WERI-Rb-1 (cell line): ENCODE results near the gene HSPBAP1.

ENCODE experiments used
- DNase-seq: peaks from one replicate; pipeline ENCODE4 v3.0.0-alpha.2; 2020
- H3K27ac ChIP-seq: fragments of 250-450 bp; sonication (Bioruptor Pico); 2 replicates; pipeline ENCODE4 v1.5.1; 2020; ENCODE audit warnings: mild to moderate bottlenecking, moderate library complexity
- H3K27me3 ChIP-seq: fragments of 250-450 bp; sonication (Bioruptor Pico); 2 replicates; pipeline ENCODE4 v1.5.1; 2021; ENCODE audit warnings: mild to moderate bottlenecking, low read depth, moderate library complexity; ENCODE audit not compliant: insufficient read depth, severe bottlenecking
- H3K36me3 ChIP-seq: fragments of 250-450 bp; sonication (Bioruptor Pico); 2 replicates; pipeline ENCODE4 v1.5.1; 2020; ENCODE audit warnings: mild to moderate bottlenecking, moderate library complexity
- H3K4me3 ChIP-seq: 2 replicates; pipeline ENCODE4 v1.5.1; 2011; ENCODE audit warnings: low read depth, mild to moderate bottlenecking, control low read depth, low read length
- H3K9me3 ChIP-seq: fragments of 250-450 bp; sonication (Bioruptor Pico); 2 replicates; pipeline ENCODE4 v1.5.1; 2021; ENCODE audit warnings: mild to moderate bottlenecking, moderate library complexity; ENCODE audit not compliant: severe bottlenecking
- TF ChIP-seq, protein P1 (sequence below): IDR thresholded peaks from 2 replicates; pipeline ENCODE4 v1.5.1; 2011; ENCODE audit warnings: low read depth, mild to moderate bottlenecking, control low read depth, inconsistent platforms, low read length

Gene HSPBAP1

DNA sequence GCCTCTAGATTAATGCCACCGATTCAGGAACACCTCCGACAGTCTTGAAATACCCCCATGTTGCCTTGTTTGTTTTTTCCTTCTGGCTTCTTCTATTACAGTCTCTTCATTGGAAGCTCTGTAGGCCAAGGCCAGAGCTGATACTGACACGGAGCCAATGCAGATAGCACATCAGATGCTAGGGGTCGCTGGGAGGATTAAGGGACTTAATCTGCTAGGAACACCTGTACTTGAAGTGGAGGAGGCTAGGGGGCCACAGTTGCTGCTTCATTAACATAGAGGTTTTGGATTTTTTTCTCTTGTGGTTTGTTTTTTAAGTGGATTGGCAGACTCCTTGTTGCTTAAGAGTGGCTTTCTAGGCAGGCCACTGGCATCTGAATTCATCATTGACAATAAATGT is 63.4 kb downstream of the HSPBAP1 start:
- H3K27ac ChIP-seq, result no peak overlapping the region
- peaks cover under 1% of the 10 kb centered on the region for H3K9me3 ChIP-seq
- TF ChIP-seq, protein P1, sequence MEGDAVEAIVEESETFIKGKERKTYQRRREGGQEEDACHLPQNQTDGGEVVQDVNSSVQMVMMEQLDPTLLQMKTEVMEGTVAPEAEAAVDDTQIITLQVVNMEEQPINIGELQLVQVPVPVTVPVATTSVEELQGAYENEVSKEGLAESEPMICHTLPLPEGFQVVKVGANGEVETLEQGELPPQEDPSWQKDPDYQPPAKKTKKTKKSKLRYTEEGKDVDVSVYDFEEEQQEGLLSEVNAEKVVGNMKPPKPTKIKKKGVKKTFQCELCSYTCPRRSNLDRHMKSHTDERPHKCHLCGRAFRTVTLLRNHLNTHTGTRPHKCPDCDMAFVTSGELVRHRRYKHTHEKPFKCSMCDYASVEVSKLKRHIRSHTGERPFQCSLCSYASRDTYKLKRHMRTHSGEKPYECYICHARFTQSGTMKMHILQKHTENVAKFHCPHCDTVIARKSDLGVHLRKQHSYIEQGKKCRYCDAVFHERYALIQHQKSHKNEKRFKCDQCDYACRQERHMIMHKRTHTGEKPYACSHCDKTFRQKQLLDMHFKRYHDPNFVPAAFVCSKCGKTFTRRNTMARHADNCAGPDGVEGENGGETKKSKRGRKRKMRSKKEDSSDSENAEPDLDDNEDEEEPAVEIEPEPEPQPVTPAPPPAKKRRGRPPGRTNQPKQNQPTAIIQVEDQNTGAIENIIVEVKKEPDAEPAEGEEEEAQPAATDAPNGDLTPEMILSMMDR, result peak; percentile 50
- H3K27me3 ChIP-seq, result no peaks in the 10 kb centered on the region
- H3K36me3 ChIP-seq, result no peaks in the 10 kb centered on the region
- DNase-seq, result peak; percentile 60
- no peak overlapping the region for H3K4me3 ChIP-seq

DNA sequence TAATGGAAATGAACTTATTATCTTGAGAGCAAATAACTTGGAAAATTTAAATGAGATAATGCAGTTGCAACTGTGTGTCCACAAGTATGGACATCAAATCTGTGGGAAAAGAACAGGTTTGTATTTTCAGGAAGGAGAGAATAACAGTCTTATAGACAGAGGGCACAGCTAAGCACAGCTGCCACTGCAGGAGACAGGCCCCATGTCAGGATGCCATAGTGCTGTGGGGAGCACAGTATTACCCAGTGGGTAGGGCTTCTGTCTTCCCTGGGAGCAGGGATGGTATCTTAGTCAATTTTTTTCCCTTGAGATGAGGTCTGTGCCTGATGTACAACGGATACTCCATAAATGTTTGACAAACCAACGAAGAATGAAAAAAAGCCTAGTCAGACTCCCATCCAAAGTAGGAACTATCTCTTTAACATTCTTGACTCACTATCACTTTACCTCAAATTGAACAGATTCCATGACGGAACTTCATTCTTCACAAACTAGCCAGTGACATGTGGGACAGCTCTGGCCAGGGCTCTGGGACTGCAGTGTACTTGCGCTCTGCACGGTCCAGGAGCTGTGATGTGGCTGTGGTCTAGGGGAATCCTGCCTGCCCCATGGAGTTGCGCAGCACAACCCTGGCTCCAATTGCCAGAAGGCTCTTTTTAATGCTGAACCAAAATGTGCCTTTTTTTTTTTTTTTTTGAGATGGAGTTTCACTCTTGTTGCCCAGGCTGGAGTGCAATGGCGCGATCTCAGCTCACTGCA is 64.7 kb downstream of the HSPBAP1 start:
- Histone ChIP-seq H3K9me3 (peaks cover 4% of the 10 kb centered on the region), H3K4me3 (no peak overlapping the region), H3K27ac (no peak overlapping the region), H3K27me3 (no peaks in the 10 kb centered on the region), H3K36me3 (no peaks in the 10 kb centered on the region)
- DNase-seq, result no peak
- TF ChIP-seq, protein P1, result no peak

DNA sequence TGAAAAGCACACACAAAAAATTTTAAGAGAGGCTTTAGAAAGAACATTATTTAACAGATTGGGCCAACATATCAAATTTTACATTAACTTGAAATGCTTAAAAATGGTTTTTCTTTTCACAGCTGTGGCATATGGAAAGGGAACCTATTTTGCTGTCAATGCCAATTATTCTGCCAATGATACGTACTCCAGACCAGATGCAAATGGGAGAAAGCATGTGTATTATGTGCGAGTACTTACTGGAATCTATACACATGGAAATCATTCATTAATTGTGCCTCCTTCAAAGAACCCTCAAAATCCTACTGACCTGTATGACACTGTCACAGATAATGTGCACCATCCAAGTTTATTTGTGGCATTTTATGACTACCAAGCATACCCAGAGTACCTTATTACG is 65.4 kb downstream of the HSPBAP1 start:
- Histone ChIP-seq H3K27me3 (no peaks in the 10 kb centered on the region), H3K27ac (no peak overlapping the region), H3K4me3 (no peak overlapping the region), H3K36me3 (no peaks in the 10 kb centered on the region), H3K9me3 (peaks cover 4% of the 10 kb centered on the region)
- TF ChIP-seq, protein P1, result no peak
- DNase-seq, result no peak

DNA sequence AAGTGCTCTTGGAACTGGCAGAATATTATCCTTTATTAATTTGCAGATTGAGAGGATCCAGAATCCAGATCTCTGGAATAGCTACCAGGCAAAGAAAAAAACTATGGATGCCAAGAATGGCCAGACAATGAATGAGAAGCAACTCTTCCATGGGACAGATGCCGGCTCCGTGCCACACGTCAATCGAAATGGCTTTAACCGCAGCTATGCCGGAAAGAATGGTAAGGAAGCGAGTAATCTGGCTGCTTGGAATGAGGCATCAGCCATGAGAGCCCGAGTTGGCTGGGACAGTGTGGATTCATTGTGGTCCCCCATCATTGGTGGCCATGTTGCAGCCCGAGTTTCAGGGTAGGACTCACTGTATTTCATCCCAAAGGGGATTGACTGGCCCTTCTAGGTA is 65.9 kb downstream of the HSPBAP1 start:
- no peak overlapping the region for H3K4me3 ChIP-seq
- H3K27me3 ChIP-seq, result no peaks in the 10 kb centered on the region
- no peak overlapping the region for H3K27ac ChIP-seq
- DNase-seq, result no peak
- peaks cover 4% of the 10 kb centered on the region for H3K9me3 ChIP-seq
- H3K36me3 ChIP-seq, result no peaks in the 10 kb centered on the region
- TF ChIP-seq, protein P1, result no peak

DNA sequence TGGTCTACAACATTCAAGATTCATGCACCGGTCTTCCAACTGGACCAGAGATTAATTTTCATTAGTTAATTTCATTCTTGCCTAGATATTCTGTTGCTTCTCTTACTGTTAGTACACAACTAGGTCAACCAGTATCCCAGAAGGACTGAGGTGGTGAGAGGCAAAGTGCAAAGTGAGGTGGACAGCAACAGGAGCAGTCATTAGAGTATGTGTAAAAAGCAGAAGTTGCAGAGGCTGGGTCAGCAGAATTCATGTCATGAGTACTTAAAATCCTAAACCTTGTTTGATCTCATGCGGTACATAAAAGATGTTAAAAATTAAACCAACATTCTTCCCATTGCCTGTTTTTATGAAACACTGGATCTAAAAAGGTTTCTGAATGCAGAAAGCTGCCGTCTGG is 66.3 kb downstream of the HSPBAP1 start:
- Histone ChIP-seq H3K4me3 (no peak overlapping the region), H3K36me3 (no peaks in the 10 kb centered on the region), H3K27me3 (no peaks in the 10 kb centered on the region), H3K27ac (no peak overlapping the region), H3K9me3 (peaks cover 4% of the 10 kb centered on the region)
- DNase-seq, result no peak
- TF ChIP-seq, protein P1, result no peak

DNA sequence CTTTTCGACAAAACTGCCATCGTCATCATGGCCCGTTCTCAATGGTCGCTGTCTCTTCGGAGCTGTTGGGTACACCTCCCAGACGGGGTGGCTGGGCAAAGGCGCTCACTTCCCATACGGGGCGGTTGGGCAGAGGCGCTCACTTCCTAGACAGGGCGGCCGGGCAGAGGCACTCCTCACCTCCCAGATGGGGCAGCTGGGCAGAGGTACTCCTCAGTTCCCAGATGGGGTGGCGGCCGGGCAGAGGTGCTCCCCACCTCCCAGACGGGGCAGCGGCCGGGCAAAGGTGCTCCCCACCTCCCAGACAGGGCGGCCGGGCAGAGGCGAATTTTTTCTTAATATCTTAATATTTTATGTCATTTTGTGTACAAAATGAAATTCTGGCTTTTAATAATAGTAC is 68.5 kb downstream of the HSPBAP1 start:
- Histone ChIP-seq H3K27ac (no peak overlapping the region), H3K27me3 (no peaks in the 10 kb centered on the region), H3K4me3 (no peak overlapping the region), H3K36me3 (no peaks in the 10 kb centered on the region), H3K9me3 (peaks cover 4% of the 10 kb centered on the region)
- TF ChIP-seq, protein P1, result no peak
- DNase-seq, result no peak
